Endothelial cell of umbilical vein (primary cell): ENCODE data around the gene OTOGL. TPM values are rescaled to one million over a fixed set of nuclear protein-coding genes. Genes with fewer than 3 reads are reported as not detected.

Experiments
- BruUV-seq: library from RNA; stranded (reverse); fragments of 400-500 nt; replicated peaks from 2 replicates; lab custom pipeline; 2021; lab: Mats Ljungman, UMichigan
- CTCF ChIA-PET: fragments of 300-600, 350-600 bp; sonication (Branson Sonifier 250); formaldehyde crosslinking; loops from one replicate; lab custom pipeline; 2021; ENCODE audit warnings: antibody characterized with exemption, inconsistent platforms; lab: Charles Lee
- POLR2A ChIA-PET: fragments of 300-600, 350-600 bp; sonication (Branson Sonifier 250); formaldehyde crosslinking; loops from one replicate; lab custom pipeline; 2021; ENCODE audit warnings: antibody characterized with exemption, inconsistent platforms; lab: Charles Lee
- DNase-seq: peaks from one replicate; pipeline ENCODE4 v3.0.0-alpha.2; 2011; ENCODE audit warnings: low read depth, low spot score
- FAIRE-seq: peaks from 2 replicates; lab custom pipeline; 2011; peaks lifted over from hg19 to GRCh38; lab: Jason Lieb, UNC
- H2AFZ ChIP-seq: 2 replicates; pipeline ENCODE4 v1.6.0; 2012; ENCODE audit warnings: low read depth, low read length, control low read depth, inconsistent platforms
- H3K27ac ChIP-seq: 2 replicates; pipeline ENCODE4 v1.5.1; 2011; ENCODE audit warnings: low read depth, mild to moderate bottlenecking, control low read depth, low read length, moderate library complexity; ENCODE audit not compliant: insufficient read depth
- H3K27me3 ChIP-seq, 2 experiments: 2 replicates each; pipeline versions ENCODE4 v1.6.0 to v1.6.1; 2011; ENCODE audit warnings: low read length in 2 of 2, mixed read lengths in 1 of 2; ENCODE audit not compliant: control insufficient read depth in 2 of 2, insufficient read depth in 2 of 2
- H3K36me3 ChIP-seq, 2 experiments: 2 replicates in 1 of 2; 3 replicates in 1 of 2; pipeline ENCODE4 v1.5.1; 2011; ENCODE audit warnings: low read length in 2 of 2, mild to moderate bottlenecking in 1 of 2, moderate library complexity in 1 of 2; ENCODE audit not compliant: control insufficient read depth in 2 of 2, insufficient read depth in 2 of 2; ENCODE audit errors: extremely low read depth in 1 of 2
- H3K4me1 ChIP-seq: 3 replicates; pipeline ENCODE4 v1.5.1; 2011; ENCODE audit warnings: mild to moderate bottlenecking, low read length; ENCODE audit not compliant: control insufficient read depth, insufficient read depth; ENCODE audit errors: extremely low read depth
- H3K4me2 ChIP-seq: 2 replicates; pipeline ENCODE4 v1.6.1; 2011; ENCODE audit warnings: low read length, control low read depth, mixed read lengths; ENCODE audit not compliant: insufficient read depth
- H3K4me3 ChIP-seq, 3 experiments: fragments of 200-600 bp in 1 of 3; sonication (generic), shearing (Covaris generic) in 1 of 3; replicated peaks in 1 of 3; 2 replicates each; pipeline ENCODE4 v1.5.1; 2011 to 2016; ENCODE audit warnings: control low read depth in 3 of 3, low read length in 3 of 3, mild to moderate bottlenecking in 2 of 3, inconsistent platforms in 1 of 3, low read depth in 1 of 3, moderate library complexity in 1 of 3; ENCODE audit not compliant: insufficient read depth in 1 of 3
- H3K79me2 ChIP-seq: 2 replicates; pipeline ENCODE4 v1.6.0; 2012; ENCODE audit warnings: low read length, inconsistent platforms; ENCODE audit not compliant: control insufficient read depth, insufficient read depth
- H3K9ac ChIP-seq: replicated peaks from 2 replicates; pipeline ENCODE3; 2011; ENCODE audit warnings: low read length, control low read depth; ENCODE audit not compliant: insufficient read depth; ENCODE audit errors: extremely low read depth
- H3K9me1 ChIP-seq: replicated peaks from 3 replicates; pipeline ENCODE4 v1.6.0; 2011; ENCODE audit warnings: mild to moderate bottlenecking, low read length; ENCODE audit not compliant: control insufficient read depth, insufficient read depth; ENCODE audit errors: extremely low read depth
- H3K9me3 ChIP-seq: replicated peaks from 2 replicates; pipeline ENCODE4 v1.5.1; 2012; ENCODE audit warnings: low read length, inconsistent platforms; ENCODE audit not compliant: control insufficient read depth, insufficient read depth
- H4K20me1 ChIP-seq: replicated peaks from 2 replicates; pipeline ENCODE3; 2011; ENCODE audit warnings: mild to moderate bottlenecking, low read length; ENCODE audit not compliant: control insufficient read depth, insufficient read depth; ENCODE audit errors: extremely low read depth
- FOS ChIP-seq: IDR thresholded peaks from 2 replicates; pipeline ENCODE4 v1.6.1; 2011; ENCODE audit warnings: mild to moderate bottlenecking, low read length, moderate library complexity, borderline replicate concordance; ENCODE audit not compliant: insufficient read depth
- JUN ChIP-seq: IDR thresholded peaks from 2 replicates; pipeline ENCODE4 v1.6.1; 2011; ENCODE audit warnings: borderline replicate concordance, low read depth; ENCODE audit not compliant: insufficient read length, insufficient read depth
- MYC ChIP-seq: IDR thresholded peaks from one replicate; pipeline ENCODE4 v1.6.1; 2011; ENCODE audit warnings: mild to moderate bottlenecking, low read depth, low read length
- dilution Hi-C: fragments of 300-500 bp; cut with MboI; formaldehyde crosslinking; loops from one replicate; pipeline ENCODE4 v1.15.0; 2019; ENCODE audit warnings: low sequenced_read_pairs; ENCODE audit not compliant: extremely low pct_ligation_motif_present
- intact Hi-C: fragments of 100-400 bp; cut with micrococcal nuclease; formaldehyde crosslinking; loops from one replicate; pipeline ENCODE4 v1.10.0; 2022
- polyA plus RNA-seq, 4 experiments: library from polyadenylated mRNA; depleted of rRNA in 3 of 4; stranded (reverse) in 3 of 4; unstranded in 1 of 4; fragments of >200 nt; gene quantifications; 2 replicates each; pipeline versions ENCODE4 v1.2.1 to v1.2.3, GENCODE V29; 2011 to 2012; ENCODE audit warnings: missing spikeins in 1 of 4
- total RNA-seq: library from RNA; stranded (reverse); gene quantifications from 2 replicates; pipeline ENCODE4 v1.2.3, GENCODE V29; 2021
- TF ChIP-seq, protein P1 (sequence below): IDR thresholded peaks from 2 replicates; pipeline ENCODE4 v1.6.1; 2011; ENCODE audit not compliant: insufficient read depth, insufficient read length

OTOGL gene
- total and polyA plus RNA-seq, 2 donors (not counting 3 experiments of a cell fraction or from before 2014, with no cell fraction given): 1.4 to 2.0 TPM

DNA sequence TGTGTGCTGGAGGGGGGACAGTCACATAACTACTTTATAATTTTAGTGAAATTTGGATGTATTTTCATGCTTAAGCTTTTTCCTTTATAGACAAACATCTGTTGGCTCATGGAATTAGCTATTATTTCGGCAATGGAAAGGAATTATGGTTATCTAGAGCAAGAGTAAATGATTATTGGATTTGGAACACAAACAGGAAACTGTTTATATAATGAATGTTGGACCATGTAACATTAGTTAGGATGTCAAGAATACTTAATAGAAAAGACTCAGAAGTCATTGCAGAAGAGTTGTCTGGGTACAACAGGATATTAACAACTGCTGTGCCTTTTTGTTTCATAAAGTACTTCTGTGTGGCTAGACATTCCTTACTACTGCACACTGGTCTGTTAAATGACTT, 108.7 kb downstream of the OTOGL start:
- Histone ChIP-seq H3K9me1 (no peaks in the 10 kb centered on the region), H3K4me2 (no peak overlapping the region), H4K20me1 (no peaks in the 10 kb centered on the region), H3K27me3 (no peaks in the 10 kb centered on the region), H3K4me1 (no peaks in the 10 kb centered on the region), H3K9me3 (no peaks in the 10 kb centered on the region), H2AFZ (no peak overlapping the region), H3K27ac (no peak overlapping the region), H3K36me3 (no peaks in the 10 kb centered on the region), H3K79me2 (no peaks in the 10 kb centered on the region), H3K9ac (no peak overlapping the region), H3K4me3 (no peak overlapping the region)
- TF ChIP-seq FOS (no peak), JUN (no peak)
- TF ChIP-seq, protein P1, sequence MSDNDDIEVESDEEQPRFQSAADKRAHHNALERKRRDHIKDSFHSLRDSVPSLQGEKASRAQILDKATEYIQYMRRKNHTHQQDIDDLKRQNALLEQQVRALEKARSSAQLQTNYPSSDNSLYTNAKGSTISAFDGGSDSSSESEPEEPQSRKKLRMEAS: no peak
- no TSS peak for BruUV-seq
- dilution Hi-C loops: no loop called here
- no peak for DNase-seq
- POLR2A ChIA-PET: no interaction called here
- CTCF ChIA-PET: interaction anchor here (1.0 kb wide), 1 partner anchor 13 kb away, joined by 4 read pairs; no protein-coding TSS in a partner anchor
- intact Hi-C loops: no loop called here
- FAIRE-seq: no peak

GRCh38 chr12:80211671-80212070, 112.3 kb downstream of the OTOGL start:
- Histone ChIP-seq H3K27ac (no peak overlapping the region), H3K27me3 (no peaks in the 10 kb centered on the region), H3K4me1 (no peaks in the 10 kb centered on the region), H4K20me1 (no peaks in the 10 kb centered on the region), H2AFZ (no peak overlapping the region), H3K79me2 (no peaks in the 10 kb centered on the region), H3K36me3 (no peaks in the 10 kb centered on the region), H3K9me3 (no peaks in the 10 kb centered on the region), H3K9ac (no peak overlapping the region), H3K4me2 (no peak overlapping the region), H3K4me3 (no peak overlapping the region), H3K9me1 (no peaks in the 10 kb centered on the region)
- no TSS peak for BruUV-seq
- intact Hi-C loops (no loop called here), dilution Hi-C loops (no loop called here)
- TF ChIP-seq MYC: no peak
- TF ChIP-seq, protein P1: no peak
- DNase-seq (no peak), FAIRE-seq (no peak)
- ChIA-PET CTCF (interaction anchor here (1.1 kb wide), 1 partner anchor 16 kb away, joined by 4 read pairs; no protein-coding TSS in a partner anchor), POLR2A (no interaction called here)
